Caki2 (cell line): ENCODE measurements around the gene MFSD11. TPM values are rescaled to one million over a fixed set of nuclear protein-coding genes. Genes with fewer than 3 reads are reported as not detected.
"Not testable (repeated sequence)": the region's sequence is repeated elsewhere in the genome, so short reads cannot be mapped to it uniquely, and the experiment has no call there.

Experiments used
- DNase-seq: peaks from one replicate; pipeline ENCODE4 v3.0.0-alpha.2; 2015; ENCODE audit warnings: low read depth
- in situ Hi-C: cut with HindIII; loops from 2 replicates; pipeline ENCODE4 v1.10.0; 2016; ENCODE audit warnings: low sequenced_read_pairs, low pct_unique_long_range_greater_than_20kb, mixed read lengths
- total RNA-seq: library from RNA; depleted of rRNA; stranded (reverse); fragments of >200 nt; shearing (Covaris generic); gene quantifications from 2 replicates; pipeline ENCODE4 v1.2.3, GENCODE V29; 2014; ENCODE audit warnings: low replicate concordance

Gene MFSD11
- total RNA-seq, 1 experiment from 2014 or later = 8.5 TPM

- in situ Hi-C loops = no loop called here
- no peak for DNase-seq
Measured at GRCh38 chr17:76722279-76722678, 15.6 kb upstream of the MFSD11 start.

- DNase-seq, in situ Hi-C loops: not testable (repeated sequence)
Measured at GRCh38 chr17:76722977-76723376, 14.9 kb upstream of the MFSD11 start.

- in situ Hi-C loops = no loop called here
- no peak for DNase-seq
Measured at GRCh38 chr17:76723812-76724211, 14.1 kb upstream of the MFSD11 start.

GRCh38 chr17:76725580-76726230, 12.2 kb upstream of the MFSD11 start:
- peak; percentile 57 for DNase-seq
- in situ Hi-C loops = no loop called here

GRCh38 chr17:76726231-76726775, 11.6 kb upstream of the MFSD11 start, which contains the start of gene JMJD6:
Gene JMJD6, minus strand, starts transcription at chr17:76726606. Its CDS starts 131 bp downstream, at chr17:76726475.
- in situ Hi-C loops = no loop called here
- peak; percentile 97 for DNase-seq

- no peak for DNase-seq
- in situ Hi-C loops = no loop called here
Measured at GRCh38 chr17:76726776-76727718, 10.9 kb upstream of the MFSD11 start, which contains the start of gene METTL23. Gene METTL23, plus strand, starts transcription at chr17:76726839. Its CDS starts 2,872 bp downstream, at chr17:76729711.

GRCh38 chr17:76727745-76728456, 10.0 kb upstream of the MFSD11 start:
- peak; percentile 69 for DNase-seq
- in situ Hi-C loops = no loop called here

GRCh38 chr17:76731800-76732733, 5.9 kb upstream of the MFSD11 start:
- DNase-seq, in situ Hi-C loops: not testable (repeated sequence)

- DNase-seq = no peak
- in situ Hi-C loops = no loop called here
Measured at GRCh38 chr17:76732734-76733617, 4.9 kb upstream of the MFSD11 start.

- in situ Hi-C loops = no loop called here
- no peak for DNase-seq
Measured at GRCh38 chr17:76733618-76733957, 4.3 kb upstream of the MFSD11 start.

GRCh38 chr17:76734080-76734840, 3.7 kb upstream of the MFSD11 start:
- in situ Hi-C loops = no loop called here
- no peak for DNase-seq

- DNase-seq = no peak
- in situ Hi-C loops = no loop called here
Measured at GRCh38 chr17:76735006-76735405, 2.9 kb upstream of the MFSD11 start.

GRCh38 chr17:76735586-76736348, 2.2 kb upstream of the MFSD11 start:
- peak; percentile 23 for DNase-seq

GRCh38 chr17:76736349-76737081, 1.4 kb upstream of the MFSD11 start:
- peak; percentile 72 for DNase-seq
- in situ Hi-C loops = no loop called here

More at GRCh38 chr17:76735586-76736348, 2.2 kb upstream of the MFSD11 start:
- in situ Hi-C loops = no loop called here
